Neural progenitor cell (in vitro differentiated cells): Measurements from ENCODE around the gene NUDT7. TPM values are rescaled to one million over a fixed set of nuclear protein-coding genes. Genes with fewer than 3 reads are reported as not detected.

ENCODE experiments used
- DNase-seq: peaks from one replicate; pipeline ENCODE4 v3.0.0-alpha.2; 2016; ENCODE audit warnings: low spot score
- H2AFZ ChIP-seq: fragments of 200-600 bp; sonication (generic); replicated peaks from 2 replicates; pipeline ENCODE4 v1.6.1; 2016; ENCODE audit warnings: antibody characterized with exemption
- H3F3A ChIP-seq: fragments of 200-600 bp; sonication (generic); 2 replicates; pipeline ENCODE4 v1.6.1; 2016; ENCODE audit warnings: antibody characterized with exemption, low read depth
- H3K27ac ChIP-seq: fragments of 200-600 bp; sonication (generic); 2 replicates; pipeline ENCODE4 v1.5.1; 2016; ENCODE audit warnings: mild to moderate bottlenecking
- H3K27me3 ChIP-seq: fragments of 200-600 bp; sonication (generic); 2 replicates; pipeline ENCODE4 v1.6.1; 2016; ENCODE audit warnings: mild to moderate bottlenecking, moderate library complexity
- H3K36me3 ChIP-seq: fragments of 200-600 bp; sonication (generic); 2 replicates; pipeline ENCODE4 v1.5.1; 2016
- H3K4me1 ChIP-seq: fragments of 200-600 bp; sonication (generic); 2 replicates; pipeline ENCODE4 v1.6.1; 2016; ENCODE audit warnings: mixed run types
- H3K4me2 ChIP-seq: fragments of 200-600 bp; sonication (generic); 2 replicates; pipeline ENCODE4 v1.6.1; 2016
- H3K4me3 ChIP-seq: fragments of 200-600 bp; sonication (generic); 2 replicates; pipeline ENCODE4 v1.5.1; 2016
- H3K79me2 ChIP-seq: fragments of 200-600 bp; sonication (generic); 2 replicates; pipeline ENCODE4 v1.6.1; 2016; ENCODE audit warnings: low read depth
- H3K9ac ChIP-seq: fragments of 200-600 bp; sonication (generic); 2 replicates; pipeline ENCODE4 v1.6.1; 2016
- H3K9me3 ChIP-seq: fragments of 200-600 bp; sonication (generic); 2 replicates; pipeline ENCODE4 v1.5.1; 2016; ENCODE audit warnings: low read depth
- H4K20me1 ChIP-seq: fragments of 200-600 bp; sonication (generic); 2 replicates; pipeline ENCODE4 v1.6.1; 2016; ENCODE audit warnings: low read depth
- H3K27ac Mint-ChIP-seq: 3 replicates; pipeline ENCODE4 v1.8.0; 2021; ENCODE audit warnings: mixed read lengths
- H3K27me3 Mint-ChIP-seq: 2 replicates; pipeline ENCODE4 v1.8.0; 2022; ENCODE audit warnings: low read depth, mild to moderate bottlenecking, inconsistent platforms, moderate library complexity, mixed read lengths; ENCODE audit not compliant: insufficient read depth
- H3K36me3 Mint-ChIP-seq: 3 replicates; pipeline ENCODE4 v1.8.0; 2021; ENCODE audit warnings: mixed read lengths
- H3K4me1 Mint-ChIP-seq: 3 replicates; pipeline ENCODE4 v1.8.0; 2021; ENCODE audit warnings: mixed read lengths
- H3K4me3 Mint-ChIP-seq: 3 replicates; pipeline ENCODE4 v1.8.0; 2021; ENCODE audit warnings: mild to moderate bottlenecking, moderate library complexity, mixed read lengths
- H3K9me3 Mint-ChIP-seq: 3 replicates; pipeline ENCODE4 v1.8.0; 2020; ENCODE audit warnings: mixed read lengths
- CTCF ChIP-seq: fragments of 200-600 bp; sonication (generic); IDR thresholded peaks from 2 replicates; pipeline ENCODE4 v1.5.1; 2017; ENCODE audit warnings: antibody characterized with exemption, mild to moderate bottlenecking
- EZH2 ChIP-seq: fragments of 200-600 bp; sonication (generic); IDR thresholded peaks from 2 replicates; pipeline ENCODE4 v1.6.1; 2017; ENCODE audit warnings: antibody characterized with exemption, mild to moderate bottlenecking, moderate library complexity
- EZH2phosphoT487 ChIP-seq: fragments of 200-600 bp; sonication (generic); IDR thresholded peaks from 2 replicates; pipeline ENCODE4 v1.6.1; 2017; ENCODE audit warnings: antibody characterized with exemption
- total RNA-seq: library from RNA; depleted of rRNA; stranded (reverse); fragments of >200 nt; gene quantifications from 2 replicates; pipeline ENCODE4 v1.2.3, GENCODE V29; 2015; ENCODE audit warnings: low replicate concordance

Gene NUDT7
- total RNA-seq, 1 donor from 2014 or later, result 10.8 TPM

GRCh38 chr16:77677129-77677528 is 45.2 kb upstream of the NUDT7 start:
- H3K36me3 ChIP-seq, result no peaks in the 10 kb centered on the region
- no peak overlapping the region for H3K4me2 ChIP-seq
- no peak overlapping the region for H3K27ac Mint-ChIP-seq
- H3K79me2 ChIP-seq, result no peaks in the 10 kb centered on the region
- no peaks in the 10 kb centered on the region for H3K27me3 ChIP-seq
- no peaks in the 10 kb centered on the region for H3K4me1 ChIP-seq
- no peak overlapping the region for H2AFZ ChIP-seq
- no peaks in the 10 kb centered on the region for H3K36me3 Mint-ChIP-seq
- H3K9ac ChIP-seq, result no peak overlapping the region
- no peak for TF ChIP-seq EZH2
- no peak for TF ChIP-seq EZH2phosphoT487
- no peak for TF ChIP-seq CTCF
- H3K9me3 ChIP-seq, result no peaks in the 10 kb centered on the region
- no peak for DNase-seq
- H3F3A ChIP-seq, result no peaks in the 10 kb centered on the region
- H3K4me3 Mint-ChIP-seq, result no peak overlapping the region
- H3K27me3 Mint-ChIP-seq, result peaks cover 4% of the 10 kb centered on the region
- H3K4me1 Mint-ChIP-seq, result peaks cover 15% of the 10 kb centered on the region
- no peak overlapping the region for H3K4me3 ChIP-seq
- no peaks in the 10 kb centered on the region for H4K20me1 ChIP-seq
- H3K9me3 Mint-ChIP-seq, result no peaks in the 10 kb centered on the region
- H3K27ac ChIP-seq, result no peak overlapping the region

- no peaks in the 10 kb centered on the region for H3K4me1 ChIP-seq
- H3K36me3 Mint-ChIP-seq, result no peaks in the 10 kb centered on the region
- peaks cover 2% of the 10 kb centered on the region for H3K27me3 Mint-ChIP-seq
- H3K9ac ChIP-seq, result no peak overlapping the region
- no peak overlapping the region for H3K4me3 ChIP-seq
- no peaks in the 10 kb centered on the region for H3K79me2 ChIP-seq
- no peaks in the 10 kb centered on the region for H3K27me3 ChIP-seq
- H3K9me3 ChIP-seq, result no peaks in the 10 kb centered on the region
- H4K20me1 ChIP-seq, result no peaks in the 10 kb centered on the region
- no peak overlapping the region for H3K27ac Mint-ChIP-seq
- H3K4me2 ChIP-seq, result no peak overlapping the region
- no peak overlapping the region for H3K4me3 Mint-ChIP-seq
- no peak for TF ChIP-seq CTCF
- TF ChIP-seq EZH2phosphoT487, result no peak
- TF ChIP-seq EZH2, result no peak
- H3K4me1 Mint-ChIP-seq, result peaks cover 31% of the 10 kb centered on the region
- no peak for DNase-seq
- H2AFZ ChIP-seq, result no peak overlapping the region
- H3K9me3 Mint-ChIP-seq, result no peaks in the 10 kb centered on the region
- H3K36me3 ChIP-seq, result no peaks in the 10 kb centered on the region
- no peaks in the 10 kb centered on the region for H3F3A ChIP-seq
- H3K27ac ChIP-seq, result no peak overlapping the region
Observed at GRCh38 chr16:77679391-77679790, 42.9 kb upstream of the NUDT7 start.

- H4K20me1 ChIP-seq, result no peaks in the 10 kb centered on the region
- no peak for DNase-seq
- no peak overlapping the region for H2AFZ ChIP-seq
- Mint-ChIP-seq H3K4me3 (no peak overlapping the region), H3K36me3 (no peaks in the 10 kb centered on the region), H3K4me1 (peaks cover 34% of the 10 kb centered on the region), H3K9me3 (no peaks in the 10 kb centered on the region), H3K27me3 (no peaks in the 10 kb centered on the region), H3K27ac (peak overlapping the region; percentile 15)
- no peak overlapping the region for H3K27ac ChIP-seq
- H3K9ac ChIP-seq, result no peak overlapping the region
- H3F3A ChIP-seq, result no peaks in the 10 kb centered on the region
- TF ChIP-seq EZH2phosphoT487 (no peak), CTCF (no peak)
- H3K79me2 ChIP-seq, result no peaks in the 10 kb centered on the region
- H3K4me2 ChIP-seq, result no peak overlapping the region
- no peak overlapping the region for H3K4me3 ChIP-seq
- no peaks in the 10 kb centered on the region for H3K4me1 ChIP-seq
- H3K27me3 ChIP-seq, result no peaks in the 10 kb centered on the region
- no peaks in the 10 kb centered on the region for H3K9me3 ChIP-seq
- H3K36me3 ChIP-seq, result no peaks in the 10 kb centered on the region
Observed at GRCh38 chr16:77679901-77680300, 42.4 kb upstream of the NUDT7 start.

- TF ChIP-seq EZH2, result no peak
- no peaks in the 10 kb centered on the region for H4K20me1 ChIP-seq
- H3K4me2 ChIP-seq, result no peak overlapping the region
- no peak for DNase-seq
- H2AFZ ChIP-seq, result no peak overlapping the region
- no peaks in the 10 kb centered on the region for H3K27me3 ChIP-seq
- Mint-ChIP-seq H3K27me3 (no peaks in the 10 kb centered on the region), H3K9me3 (no peaks in the 10 kb centered on the region), H3K4me1 (peaks cover 36% of the 10 kb centered on the region), H3K36me3 (no peaks in the 10 kb centered on the region), H3K4me3 (no peak overlapping the region), H3K27ac (no peak overlapping the region)
- H3K9me3 ChIP-seq, result no peaks in the 10 kb centered on the region
- no peaks in the 10 kb centered on the region for H3K79me2 ChIP-seq
- H3K4me3 ChIP-seq, result no peak overlapping the region
- no peak overlapping the region for H3K27ac ChIP-seq
- no peaks in the 10 kb centered on the region for H3K36me3 ChIP-seq
- H3F3A ChIP-seq, result no peaks in the 10 kb centered on the region
- H3K9ac ChIP-seq, result no peak overlapping the region
- H3K4me1 ChIP-seq, result no peaks in the 10 kb centered on the region
Observed at GRCh38 chr16:77680496-77680895, 41.8 kb upstream of the NUDT7 start.
